ENCODE measurements around the gene GRXCR2. TPM values are rescaled to one million over a fixed set of nuclear protein-coding genes. Genes with fewer than 3 reads are reported as not detected.

Gene GRXCR2
- total RNA-seq, 2 donors from 2014 or later, result 0.60 to 1.9 TPM

Other genes starting within 250 kb of the GRXCR2 start
- 10 to 100 TPM; 21.1 to 23.1 TPM for gene PRELID2, start 37.7 kb downstream of the GRXCR2 start, total RNA-seq
- 100 to 1,000 TPM in 1 of 2 donors, 10 to 100 TPM in 1; 56.2 to 179 TPM for gene SH3RF2, start 63.6 kb upstream of the GRXCR2 start, total RNA-seq
- gene PLAC8L1, start 232.6 kb upstream of the GRXCR2 start, total RNA-seq, result under 1 TPM in 1 of 2 donors, not detected in 1; 0.62 TPM